Measurements from ENCODE around the gene PDE6H. TPM values are rescaled to one million over a fixed set of nuclear protein-coding genes. Genes with fewer than 3 reads are reported as not detected.
A peak's percentile ranks its signal among the peaks of the same experiment; 100 is the strongest.

PDE6H gene
- total and polyA plus RNA-seq, 2 donors (not counting 3 experiments of a cell fraction or from before 2014, with no cell fraction given) = not detected

GRCh38 chr12:14958361-14959125 lies 14.3 kb upstream of the PDE6H start:
- no peaks in the 10 kb centered on the region for H4K20me1 ChIP-seq (replicated peaks; ENCODE audit: control insufficient read depth, extremely low read depth, insufficient read depth, low read length)
- TF ChIP-seq EZH2 (IDR thresholded peaks at IDR 0.05; ENCODE audit: borderline replicate concordance, low read depth, low read length, severe bottlenecking) = no peak
- TF ChIP-seq FOS (IDR thresholded peaks at IDR 0.05; ENCODE audit: borderline replicate concordance, insufficient read depth, low read length) = no peak
- no peak overlapping the region for H3K4me3 ChIP-seq (replicated peaks in 1 of 3; ENCODE audit: insufficient read depth in 1 of 3, low read depth in 1 of 3, low read length in 3 of 3)
- no peaks in the 10 kb centered on the region for H3K9me1 ChIP-seq (replicated peaks; ENCODE audit: control insufficient read depth, extremely low read depth, insufficient read depth, low read length)
- H3K9me3 ChIP-seq (replicated peaks; ENCODE audit: control insufficient read depth, insufficient read depth, low read length) = no peaks in the 10 kb centered on the region
- H3K79me2 ChIP-seq (ENCODE audit: control insufficient read depth, insufficient read depth, low read length) = peaks cover 77% of the 10 kb centered on the region
- no peak overlapping the region for H2AFZ ChIP-seq (ENCODE audit: low read depth, low read length)
- H3K36me3 ChIP-seq (ENCODE audit: control insufficient read depth in 2 of 2, extremely low read depth in 1 of 2, insufficient read depth in 2 of 2, low read length in 2 of 2) = no peaks in the 10 kb centered on the region
- intact Hi-C loops (cut with micrococcal nuclease) (loop anchor here (5.0 to 10.0 kb wide), 2 partner anchors 591 to 704 kb away; partner anchors contain the start of gene ATF7IP), dilution Hi-C loops (cut with MboI; ENCODE audit: extremely low pct_ligation_motif_present, low sequenced_read_pairs) (loop anchor here (10.0 kb wide), 1 partner anchor 124 kb away; no protein-coding TSS in a partner anchor)
- ChIA-PET CTCF (no interaction called here), POLR2A (no interaction called here)
- FAIRE-seq = no peak
- no peak for DNase-seq (ENCODE audit: low read depth, low spot score)
- H3K4me2 ChIP-seq (ENCODE audit: insufficient read depth, low read length) = peak overlapping the region; percentile 17
- no peak overlapping the region for H3K27ac ChIP-seq (ENCODE audit: insufficient read depth, low read depth, low read length)
- H3K9ac ChIP-seq (replicated peaks; ENCODE audit: extremely low read depth, insufficient read depth, low read length) = no peak overlapping the region
- H3K27me3 ChIP-seq (ENCODE audit: control insufficient read depth in 2 of 2, insufficient read depth in 2 of 2, low read length in 2 of 2) = no peaks in the 10 kb centered on the region
- peaks cover 63% of the 10 kb centered on the region for H3K4me1 ChIP-seq (ENCODE audit: control insufficient read depth, extremely low read depth, insufficient read depth, low read length)
- BruUV-seq (replicated peaks) = no TSS peak

GRCh38 chr12:14959126-14959440 lies 13.8 kb upstream of the PDE6H start:
- no peak for DNase-seq (ENCODE audit: low read depth, low spot score)
- Histone ChIP-seq H3K9me3 (replicated peaks; ENCODE audit: control insufficient read depth, insufficient read depth, low read length) (no peaks in the 10 kb centered on the region), H3K36me3 (ENCODE audit: control insufficient read depth in 2 of 2, extremely low read depth in 1 of 2, insufficient read depth in 2 of 2, low read length in 2 of 2) (no peaks in the 10 kb centered on the region), H3K4me2 (ENCODE audit: insufficient read depth, low read length) (peak overlapping the region; percentile 98), H3K27me3 (ENCODE audit: control insufficient read depth in 2 of 2, insufficient read depth in 2 of 2, low read length in 2 of 2) (no peaks in the 10 kb centered on the region), H3K4me3 (replicated peaks in 1 of 3; ENCODE audit: insufficient read depth in 1 of 3, low read depth in 1 of 3, low read length in 3 of 3) (no peak overlapping the region), H3K27ac (ENCODE audit: insufficient read depth, low read depth, low read length) (no peak overlapping the region), H3K9ac (replicated peaks; ENCODE audit: extremely low read depth, insufficient read depth, low read length) (no peak overlapping the region), H3K9me1 (replicated peaks; ENCODE audit: control insufficient read depth, extremely low read depth, insufficient read depth, low read length) (no peaks in the 10 kb centered on the region), H3K4me1 (ENCODE audit: control insufficient read depth, extremely low read depth, insufficient read depth, low read length) (peaks cover 58% of the 10 kb centered on the region), H4K20me1 (replicated peaks; ENCODE audit: control insufficient read depth, extremely low read depth, insufficient read depth, low read length) (no peaks in the 10 kb centered on the region), H2AFZ (ENCODE audit: low read depth, low read length) (no peak overlapping the region), H3K79me2 (ENCODE audit: control insufficient read depth, insufficient read depth, low read length) (peaks cover 71% of the 10 kb centered on the region)
- FAIRE-seq = no peak
- no peak for TF ChIP-seq CTCF (IDR thresholded peaks at IDR 0.05; ENCODE audit: extremely low read depth in 1 of 2, insufficient read depth in 1 of 2, low read depth in 1 of 2, low read length in 2 of 2)
- TF ChIP-seq JUN (IDR thresholded peaks at IDR 0.05; ENCODE audit: borderline replicate concordance, insufficient read depth, insufficient read length, low read depth) = no peak
- no peak for TF ChIP-seq MAX (IDR thresholded peaks at IDR 0.05; ENCODE audit: insufficient read depth, insufficient read length)
- TF ChIP-seq MYC (IDR thresholded peaks at IDR 0.05; ENCODE audit: low read depth, low read length) = no peak
- TF ChIP-seq GATA2 (IDR thresholded peaks at IDR 0.05; ENCODE audit: insufficient read depth, insufficient read length, low read depth, low read length) = no peak
- no peak for TF ChIP-seq EZH2 (IDR thresholded peaks at IDR 0.05; ENCODE audit: borderline replicate concordance, low read depth, low read length, severe bottlenecking)
- no peak for TF ChIP-seq FOS (IDR thresholded peaks at IDR 0.05; ENCODE audit: borderline replicate concordance, insufficient read depth, low read length)
- TF ChIP-seq POLR2AphosphoS5 (IDR thresholded peaks at IDR 0.05; ENCODE audit: insufficient read depth, low read depth, low read length) = no peak
- no peak for TF ChIP-seq POLR2A (IDR thresholded peaks at IDR 0.05; ENCODE audit: low read depth, low read length)
- BruUV-seq (replicated peaks) = no TSS peak
- ChIA-PET POLR2A (no interaction called here), CTCF (no interaction called here)
- intact Hi-C loops (cut with micrococcal nuclease) (loop anchor here (5.0 to 10.0 kb wide), 2 partner anchors 592 to 704 kb away; partner anchors contain the start of gene ATF7IP), dilution Hi-C loops (cut with MboI; ENCODE audit: extremely low pct_ligation_motif_present, low sequenced_read_pairs) (loop anchor here (10.0 kb wide), 1 partner anchor 124 kb away; no protein-coding TSS in a partner anchor)
